Sciatic nerve (tissue), 2 donors: Measurements from ENCODE around the gene HERC3. TPM values are rescaled to one million over a fixed set of nuclear protein-coding genes. Genes with fewer than 3 reads are reported as not detected.

Experiments used
- ATAC-seq: fragments of 200-7000 bp; cut with Tn5 transposase; one replicate; pipeline ENCODE4 v1.9.1; 2020; ENCODE audit warnings: mild to moderate bottlenecking, moderate library complexity
- DNase-seq: peaks from one replicate; pipeline ENCODE4 v3.0.0-alpha.2; 2020; ENCODE audit warnings: low spot score
- intact Hi-C: fragments of 100-400 bp; cut with DNase I; formaldehyde crosslinking; loops from one replicate; pipeline ENCODE4 v1.14.2; 2022
- total RNA-seq: library from RNA; stranded (reverse); fragmentation: NEBNext Ultra II Directional; extraction: Animal tissue kit (Norgen Biotek cat#: 25700); gene quantifications from one replicate; pipeline ENCODE4 v1.2.1, GENCODE V29; 2021
- donor health status: DM: no; HTN: no; CAD: no.
- donor health status: DM: no; HTN: no; CAD: no.

The HERC3 gene
- total RNA-seq, 1 donor from 2014 or later = 46.5 TPM

DNA sequence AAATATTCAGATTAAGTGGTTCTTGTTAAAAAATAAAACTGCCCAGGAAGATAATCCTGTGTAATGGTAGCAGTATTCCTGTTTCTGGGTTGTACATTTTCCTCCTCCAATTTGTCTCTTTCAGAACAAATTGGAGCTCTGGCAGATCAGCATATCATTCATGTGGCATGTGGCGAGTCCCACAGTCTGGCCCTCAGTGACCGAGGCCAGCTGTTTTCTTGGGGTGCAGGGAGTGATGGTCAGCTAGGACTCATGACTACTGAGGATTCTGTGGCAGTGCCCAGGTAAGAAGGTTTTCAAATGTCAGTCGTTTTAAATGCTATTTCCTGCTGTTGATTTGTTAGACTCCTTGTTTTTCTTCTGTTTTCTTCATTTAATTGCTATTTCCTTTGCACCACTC lies 57.4 kb downstream of the HERC3 start:
- DNase-seq (no peak), ATAC-seq (no peak)
- intact Hi-C loops = loop anchor here (10.0 kb wide), 1 partner anchor 115 kb away; no protein-coding TSS in a partner anchor

DNA sequence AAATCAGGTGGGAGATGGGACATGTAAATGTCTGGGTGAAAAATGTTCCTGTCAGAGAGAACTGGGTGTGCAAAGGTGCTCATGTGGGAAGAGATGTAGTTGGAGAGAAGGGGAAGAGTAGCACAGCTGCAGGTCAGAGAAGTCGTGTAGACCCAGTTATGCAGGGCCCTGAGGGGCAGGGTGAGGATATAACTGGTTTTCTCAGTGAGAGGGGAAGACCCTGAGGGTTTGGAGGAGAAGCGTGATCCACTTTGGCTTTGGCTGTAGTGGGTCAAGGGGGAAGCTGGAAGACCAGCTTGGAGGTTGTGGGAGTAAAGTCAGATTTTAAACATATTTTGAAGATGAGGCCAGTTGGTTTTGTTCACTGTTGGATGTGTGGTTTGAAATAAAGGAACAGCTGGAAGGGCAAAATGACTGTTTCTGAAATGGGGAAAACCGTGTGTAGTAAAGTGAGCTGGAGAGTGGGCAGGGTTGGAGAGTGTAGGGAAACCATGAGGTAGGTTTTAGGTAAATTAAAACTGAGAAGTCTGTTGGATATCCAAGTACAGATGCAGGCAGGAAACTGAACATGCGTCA lies 61.2 kb downstream of the HERC3 start:
- DNase-seq (no peak), ATAC-seq (no peak)
- intact Hi-C loops = loop anchor here (10.0 kb wide), 1 partner anchor 119 kb away; no protein-coding TSS in a partner anchor

DNA sequence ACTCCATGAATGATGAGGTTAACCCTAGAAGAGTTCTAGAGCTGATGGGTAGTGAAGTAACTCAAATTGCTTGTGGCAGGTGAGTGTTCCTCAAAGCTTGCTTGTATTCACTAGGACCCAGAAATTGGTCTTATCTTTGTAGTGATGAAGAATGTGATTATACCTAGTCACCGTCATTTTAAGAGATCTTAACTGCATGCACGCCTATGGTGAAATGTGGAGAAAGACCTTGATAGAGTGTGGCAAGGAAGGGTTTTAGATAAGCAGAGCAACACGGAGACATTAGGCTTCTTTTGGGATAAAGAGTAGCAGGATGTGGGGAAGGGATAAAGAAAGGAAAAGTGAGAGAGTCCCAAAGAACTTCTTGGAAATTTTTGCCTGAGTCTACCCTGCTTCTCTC lies 62.9 kb downstream of the HERC3 start:
- ATAC-seq (no peak), DNase-seq (no peak)
- intact Hi-C loops = loop anchor here (10.0 kb wide), 1 partner anchor 120 kb away; no protein-coding TSS in a partner anchor

DNA sequence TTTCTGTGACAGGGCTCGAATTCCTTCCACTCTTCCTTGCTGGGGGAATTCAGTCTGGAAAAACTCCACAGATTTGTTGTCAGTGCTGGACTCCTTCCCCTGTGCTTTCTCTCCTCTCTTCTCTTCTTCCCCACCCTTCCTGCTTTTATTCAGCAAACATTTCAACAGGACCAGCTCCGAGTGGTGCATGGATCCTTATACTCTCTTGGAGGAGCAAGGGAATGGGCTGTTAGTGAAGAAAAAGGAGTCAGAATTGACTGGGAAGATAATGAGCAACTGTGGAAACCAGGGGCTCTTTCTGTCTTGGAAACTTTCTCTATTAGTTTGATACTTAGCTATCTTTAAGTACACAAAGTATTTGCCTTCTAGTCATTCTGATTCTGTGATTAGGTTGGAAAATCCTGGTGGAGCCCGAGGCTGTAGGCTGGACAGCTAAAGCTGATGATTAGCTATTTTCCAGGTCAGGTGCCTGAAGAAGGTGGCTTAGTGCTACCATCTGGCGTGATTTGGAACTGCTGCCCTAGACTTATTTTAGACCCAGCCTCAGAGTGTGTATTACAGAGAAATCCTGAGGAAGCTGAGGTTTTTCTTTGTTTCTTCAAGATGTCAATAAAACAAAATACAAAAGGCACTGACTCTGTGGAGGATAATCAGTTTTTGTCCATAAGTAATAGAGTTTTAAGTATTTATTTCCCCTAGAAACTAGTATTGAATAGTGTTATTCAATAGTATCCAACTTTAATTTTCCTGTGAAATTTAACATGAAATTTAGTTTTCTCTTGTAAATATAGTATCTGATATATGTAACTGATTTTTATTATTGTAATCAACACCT lies 67.0 kb downstream of the HERC3 start:
- DNase-seq = peak; percentile 58
- ATAC-seq = peak; percentile 95
- intact Hi-C loops = loop anchor here (10.0 kb wide), 1 partner anchor 124 kb away; no protein-coding TSS in a partner anchor

DNA sequence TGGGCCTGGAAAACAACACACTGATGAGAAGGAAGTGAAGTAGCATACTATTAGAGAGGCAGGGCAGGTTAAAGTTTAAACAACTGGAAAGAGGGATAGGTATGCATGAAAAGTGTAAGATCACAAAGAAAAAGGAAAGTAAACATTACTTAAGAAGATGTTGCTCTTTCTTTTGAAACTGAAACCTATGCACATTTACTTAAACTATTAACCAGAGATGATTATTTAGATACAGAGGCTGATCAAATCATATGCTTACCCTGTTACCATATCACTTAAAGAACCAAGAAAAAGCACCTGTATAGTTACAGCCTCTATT lies 67.6 kb downstream of the HERC3 start:
- intact Hi-C loops = loop anchor here (10.0 kb wide), 1 partner anchor 125 kb away; no protein-coding TSS in a partner anchor
- DNase-seq (no peak), ATAC-seq (no peak)

DNA sequence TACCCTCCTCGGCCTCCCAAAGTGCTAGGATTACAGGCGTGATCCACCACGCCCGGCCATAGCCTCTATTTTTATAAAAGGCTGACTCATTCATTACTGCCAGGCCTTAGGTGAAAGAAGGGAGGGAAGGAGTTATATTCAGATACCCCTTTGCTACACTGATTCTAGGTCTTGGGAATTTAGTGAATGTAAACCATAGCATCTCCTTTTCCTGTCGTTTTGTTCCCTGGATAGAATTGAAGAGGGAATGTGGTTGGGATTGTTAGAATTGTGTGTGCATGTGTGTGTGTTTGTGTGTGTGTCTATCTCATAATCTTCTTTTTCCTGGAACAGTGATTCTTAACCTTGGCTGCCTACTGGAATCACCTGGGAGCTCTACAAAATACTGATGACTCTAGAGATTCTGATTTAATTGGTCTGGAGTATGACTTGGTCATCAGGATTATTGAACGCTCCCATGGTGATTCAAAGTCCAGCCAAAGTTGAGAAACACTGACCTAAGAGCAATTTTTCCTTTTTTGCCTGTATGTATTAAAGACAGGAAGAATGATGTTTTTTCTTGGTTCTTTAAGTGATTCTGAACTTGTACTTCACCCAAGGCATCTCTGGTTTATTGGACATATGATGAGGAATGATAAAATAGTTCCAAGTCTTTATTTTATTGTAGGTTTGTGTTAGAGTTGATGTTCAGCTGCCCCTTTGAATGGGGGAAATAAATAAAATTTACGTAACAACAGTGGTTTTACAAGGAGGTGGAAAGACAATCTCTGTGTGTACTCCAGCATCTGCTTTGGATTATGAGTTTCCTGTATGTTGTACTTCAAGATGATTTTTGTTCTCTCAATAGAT lies 68.4 kb downstream of the HERC3 start:
- intact Hi-C loops = no loop called here
- ATAC-seq = peak; percentile 44
- DNase-seq = no peak

DNA sequence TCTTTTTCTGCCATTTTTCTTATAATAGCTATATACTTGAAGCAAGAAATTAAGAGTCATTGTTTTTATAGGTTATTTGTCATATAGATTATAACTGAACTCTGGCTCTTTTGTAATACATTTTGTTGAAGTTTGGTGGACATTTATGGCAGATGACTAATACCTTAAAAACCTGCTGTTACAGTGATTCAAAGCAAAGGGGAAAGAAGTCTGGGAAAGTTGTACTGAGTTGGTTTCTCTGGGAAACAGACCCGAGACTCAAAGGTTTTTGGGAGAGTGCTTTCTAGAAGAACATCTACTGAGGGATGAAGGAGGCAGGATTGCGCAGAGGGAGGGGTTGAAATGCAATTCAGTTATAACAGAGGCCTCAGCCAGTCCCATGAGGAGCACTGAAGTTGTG lies 69.5 kb downstream of the HERC3 start:
- intact Hi-C loops = no loop called here
- ATAC-seq = no peak

DNA sequence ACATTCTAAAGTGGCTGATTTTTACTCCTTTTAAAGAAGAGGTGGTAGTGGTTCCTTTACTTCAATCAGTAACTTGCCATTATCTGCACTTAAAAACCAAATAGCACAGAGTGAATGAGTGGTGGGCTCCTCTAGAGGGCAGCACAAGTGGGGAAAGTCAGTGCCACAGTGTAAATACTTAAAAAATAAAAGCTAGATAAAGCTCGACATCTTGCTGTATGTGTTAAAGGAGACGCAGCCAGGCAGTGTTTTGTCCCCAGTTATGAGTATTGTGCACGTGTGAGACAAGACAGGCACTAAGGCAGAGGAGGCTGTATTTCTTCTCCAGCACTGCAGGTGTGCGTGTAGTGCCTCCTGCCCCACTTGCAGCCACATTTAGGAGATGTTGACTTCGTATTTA lies 80.7 kb downstream of the HERC3 start:
- intact Hi-C loops = no loop called here
- DNase-seq = no peak
- ATAC-seq = peak; percentile 65

More for the DNA sequence above, 69.5 kb downstream of the HERC3 start:
- no peak for DNase-seq

DNA sequence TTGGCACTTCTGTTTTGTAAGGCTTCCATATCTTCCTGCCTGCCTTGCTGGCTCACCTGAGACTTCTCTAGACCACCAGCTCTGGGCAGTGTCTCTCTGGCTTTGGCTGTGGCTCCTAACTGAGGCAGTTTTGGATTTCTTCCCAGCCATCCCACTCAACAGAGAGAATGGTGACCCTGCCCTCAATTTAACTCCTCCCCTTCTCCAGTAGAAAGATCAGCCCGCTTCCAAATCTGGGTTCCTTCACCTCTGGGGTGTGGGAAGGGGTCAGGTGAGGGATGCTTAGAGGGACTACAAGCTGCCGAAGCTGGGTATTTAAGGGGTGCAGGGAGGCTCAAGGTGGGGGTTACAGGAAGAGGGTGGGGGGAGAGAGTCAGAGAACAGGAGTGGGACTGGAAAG lies 81.6 kb downstream of the HERC3 start:
- ATAC-seq (no peak), DNase-seq (no peak)
- intact Hi-C loops = no loop called here

DNA sequence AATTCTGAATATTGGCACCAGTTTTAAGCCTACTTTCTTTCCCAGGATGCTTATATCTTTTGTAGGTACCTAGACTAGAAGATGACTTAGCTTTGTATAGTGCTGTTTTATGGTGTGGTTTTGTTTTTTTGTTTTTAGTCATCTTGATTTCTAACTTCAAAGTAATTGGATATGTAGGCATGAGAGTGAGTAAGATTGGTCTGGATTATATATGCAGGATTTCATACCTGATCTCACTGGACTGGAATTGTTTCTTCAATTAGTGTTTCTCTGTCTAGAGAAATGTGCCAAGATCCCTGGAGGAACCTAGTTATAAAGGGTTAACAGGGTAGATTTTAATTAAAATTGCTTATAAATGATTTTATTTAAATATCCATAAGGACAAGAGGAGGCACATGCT lies 82.3 kb downstream of the HERC3 start:
- intact Hi-C loops = no loop called here
- ATAC-seq = no peak
- no peak for DNase-seq

DNA sequence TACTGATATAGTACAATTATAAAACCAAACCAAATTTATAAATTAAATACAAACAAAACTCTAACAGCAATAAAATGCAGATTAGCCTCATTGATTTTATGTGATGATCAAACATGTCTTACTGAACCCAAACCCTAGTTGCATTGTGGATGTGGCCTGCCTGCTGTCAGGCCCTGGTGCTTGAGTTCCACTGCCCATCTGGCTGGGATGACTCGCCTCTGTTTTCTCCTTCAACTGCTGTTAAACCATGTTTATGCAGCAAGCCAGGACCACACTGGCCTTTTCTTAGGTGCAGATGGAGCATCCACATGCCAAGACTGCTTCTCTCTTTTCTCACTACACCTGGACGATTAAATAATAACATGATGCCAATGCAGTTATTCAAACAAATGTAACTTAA lies 82.7 kb downstream of the HERC3 start:
- intact Hi-C loops = no loop called here
- DNase-seq (no peak), ATAC-seq (no peak)

DNA sequence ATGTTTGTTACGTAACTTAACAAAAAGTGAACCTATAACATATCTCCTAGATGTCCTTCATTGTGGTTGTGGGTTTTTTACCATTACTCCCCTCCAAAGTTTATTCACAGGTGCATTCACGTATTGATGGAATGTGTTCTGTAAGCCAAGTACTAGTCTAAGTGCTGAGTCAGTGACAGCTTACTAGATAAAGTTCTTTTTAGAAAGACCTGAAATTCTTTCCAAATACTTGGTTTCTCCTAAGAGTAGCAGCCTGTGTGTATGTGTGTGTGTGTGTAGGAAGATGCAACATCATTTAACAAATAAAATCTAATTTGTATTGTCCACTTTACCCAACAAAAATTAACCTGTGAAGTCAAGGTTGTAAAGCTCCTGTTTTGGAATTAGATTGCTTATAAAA lies 83.3 kb downstream of the HERC3 start:
- intact Hi-C loops = no loop called here

DNA sequence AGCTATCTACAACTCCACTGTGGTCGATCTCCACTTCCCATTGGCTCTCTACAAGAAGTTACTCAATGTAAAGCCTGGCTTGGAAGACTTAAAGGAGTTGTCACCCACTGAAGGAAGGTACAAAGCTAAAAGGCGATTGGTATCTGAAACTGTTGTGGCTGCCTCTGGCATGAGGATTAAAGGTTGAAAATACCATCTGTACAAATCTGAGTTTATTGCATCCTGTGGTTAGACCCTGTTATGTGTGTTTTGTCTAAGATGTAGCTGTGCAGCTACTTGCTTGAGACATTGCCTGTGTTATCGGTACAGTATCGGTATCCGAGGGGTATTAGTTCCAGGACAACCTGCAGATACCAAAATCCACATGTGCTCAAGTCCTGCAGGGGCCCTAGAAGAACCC lies 88.9 kb downstream of the HERC3 start:
- DNase-seq (no peak), ATAC-seq (no peak)
- intact Hi-C loops = no loop called here

More for the DNA sequence above, 83.3 kb downstream of the HERC3 start:
- no peak for DNase-seq
- no peak for ATAC-seq

DNA sequence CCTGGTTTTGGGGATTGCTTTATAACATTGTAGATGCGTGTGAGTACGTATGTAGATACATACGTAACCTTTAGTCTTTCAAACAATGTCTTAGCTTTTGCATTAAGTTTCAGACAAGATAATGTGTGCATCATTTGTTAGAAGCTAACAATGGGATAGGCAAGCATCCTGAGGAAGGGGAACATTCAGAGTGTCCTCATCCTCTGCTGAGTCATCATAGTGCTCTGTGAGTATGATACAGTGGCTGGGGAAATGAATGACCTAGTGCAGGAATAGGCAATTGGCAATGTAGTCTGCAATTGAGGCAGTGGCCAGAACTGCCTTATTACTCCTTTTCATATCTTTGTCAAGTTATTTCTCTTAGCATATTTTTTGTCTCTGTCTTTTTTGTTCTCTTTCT lies 98.1 kb downstream of the HERC3 start:
- no peak for DNase-seq
- ATAC-seq = peak; percentile 75
- intact Hi-C loops = no loop called here

DNA sequence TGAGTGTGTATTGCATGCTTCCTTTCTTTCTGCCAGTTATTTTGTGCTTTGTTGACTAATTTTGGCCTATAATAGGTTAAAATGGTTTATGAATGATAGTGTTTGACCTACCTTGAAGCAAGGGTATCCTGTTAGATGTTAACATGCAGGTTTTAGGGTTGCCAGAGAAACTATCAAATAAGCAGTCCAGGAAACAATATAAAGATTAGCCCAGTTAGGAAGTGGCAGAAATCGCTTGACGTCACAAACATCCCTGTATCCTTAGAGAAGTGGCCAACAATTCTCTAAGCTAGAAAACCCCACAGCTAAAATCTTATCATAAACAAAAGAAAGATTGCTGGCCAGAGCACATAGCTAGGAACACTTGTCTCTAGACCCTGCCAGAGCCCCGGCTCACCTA lies 101.5 kb downstream of the HERC3 start:
- ATAC-seq = no peak
- intact Hi-C loops = no loop called here
- DNase-seq = no peak

DNA sequence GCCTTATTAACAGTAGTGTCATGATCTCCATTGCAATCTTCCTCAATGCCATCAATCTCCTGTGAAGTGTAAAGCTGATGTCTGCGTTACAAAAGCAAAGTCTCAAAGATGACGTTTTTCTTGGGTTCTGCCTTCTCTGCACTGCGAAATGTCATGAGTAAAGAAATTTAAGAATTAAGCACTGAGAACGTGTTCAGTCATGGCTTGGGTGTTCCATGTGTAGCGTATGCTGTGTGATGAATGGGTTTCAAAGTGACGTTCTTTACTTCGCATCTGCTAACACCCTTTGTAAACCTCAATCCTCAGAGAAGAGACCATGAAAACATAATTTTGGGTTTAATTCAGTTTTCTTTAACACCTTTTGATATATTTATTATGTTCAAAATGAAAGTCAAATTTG lies 104.3 kb downstream of the HERC3 start:
- intact Hi-C loops = no loop called here
- ATAC-seq = peak; percentile 39

DNA sequence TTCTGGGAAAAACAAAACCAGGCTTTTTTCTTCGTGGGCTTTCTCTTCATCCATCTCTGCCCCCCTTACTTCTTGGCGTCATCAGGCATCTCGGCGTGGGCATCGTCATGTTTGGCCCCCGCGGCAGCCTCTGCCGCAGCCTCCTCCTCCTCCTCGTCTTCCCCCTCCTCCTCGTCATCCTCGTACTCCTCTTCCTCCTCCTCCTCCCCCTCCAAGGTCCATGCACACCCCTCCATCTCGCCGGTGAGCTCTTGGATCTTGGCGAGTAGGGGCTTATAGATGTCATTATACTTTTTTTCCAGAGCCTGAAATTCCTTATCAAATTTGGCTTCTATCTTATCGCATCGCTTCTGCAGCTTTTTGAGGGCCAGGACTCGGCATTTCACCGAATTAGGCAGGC lies 104.9 kb downstream of the HERC3 start:
- ATAC-seq (peak; percentile 81), DNase-seq (no peak)
- intact Hi-C loops = no loop called here

More for the DNA sequence above, 104.3 kb downstream of the HERC3 start:
- no peak for DNase-seq

DNA sequence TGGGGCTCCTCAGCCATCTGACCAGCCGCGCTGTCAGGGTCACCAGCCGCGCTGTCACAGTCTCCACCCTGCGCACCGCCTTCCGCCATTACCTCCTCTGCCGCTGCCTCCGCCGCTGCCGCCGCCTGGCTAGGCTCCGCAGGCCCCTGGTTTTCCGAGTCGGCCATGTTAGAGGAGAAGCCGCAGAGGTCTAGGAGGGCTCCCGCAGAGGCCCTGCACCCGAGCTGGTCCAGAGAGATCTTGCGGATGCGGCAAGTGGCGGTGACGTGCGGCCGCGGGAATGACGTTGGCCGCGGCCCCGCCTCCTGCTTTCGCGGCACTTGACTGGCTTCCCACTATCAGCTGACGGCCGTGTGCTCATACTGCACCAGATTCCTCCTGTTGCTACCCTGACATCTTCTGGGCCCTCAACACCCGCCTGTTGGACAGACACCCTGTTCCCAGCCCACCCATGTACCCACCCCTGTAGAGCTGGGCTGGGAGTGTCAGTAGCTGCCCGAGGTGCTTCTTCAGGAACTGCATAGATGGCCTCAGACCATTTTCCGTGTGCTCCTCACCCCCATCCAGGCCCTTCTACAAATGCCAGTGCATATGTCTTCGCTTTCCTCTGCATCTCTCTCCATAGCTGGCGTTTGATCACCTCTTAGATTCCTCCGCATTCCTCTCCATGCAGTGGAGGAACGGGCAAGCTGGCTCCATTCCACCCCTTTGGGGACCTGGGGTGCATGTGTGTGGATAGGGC lies 105.5 kb downstream of the HERC3 start, which contains the start of gene NAP1L5:
Gene NAP1L5 (minus strand): TSS at position 242 of the 742 bp plus-strand sequence. CDS start 75 bp downstream, at position 167.
- peak; percentile 96 for ATAC-seq
- intact Hi-C loops = no loop called here
- peak; percentile 77 for DNase-seq

DNA sequence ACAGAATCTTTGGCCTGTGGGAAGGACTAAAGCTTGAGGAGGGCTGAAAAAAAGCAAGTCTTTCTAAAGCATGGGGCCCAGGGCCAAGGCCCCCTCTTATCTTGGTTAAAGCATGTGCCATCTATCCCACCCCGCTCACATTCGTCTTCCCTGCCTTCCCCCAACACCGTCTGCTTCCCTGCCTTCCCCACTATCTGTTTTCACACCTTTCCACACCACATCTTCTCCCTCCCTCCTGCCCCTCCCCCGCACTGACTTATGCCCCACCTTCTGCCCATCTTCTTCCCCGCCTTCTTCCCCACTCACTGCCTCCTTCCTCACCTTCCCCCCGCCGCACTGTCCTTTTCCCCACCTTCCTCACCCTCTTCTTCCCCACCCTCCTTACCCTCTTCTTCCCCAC lies 106.2 kb downstream of the HERC3 start:
- DNase-seq = no peak
- no peak for ATAC-seq
- intact Hi-C loops = no loop called here
